ENCODE results near the gene UBE2K.
"Not testable (repeated sequence)": the region's sequence is repeated elsewhere in the genome, so short reads cannot be mapped to it uniquely, and the experiment has no call there.

The UBE2K gene, protein sequence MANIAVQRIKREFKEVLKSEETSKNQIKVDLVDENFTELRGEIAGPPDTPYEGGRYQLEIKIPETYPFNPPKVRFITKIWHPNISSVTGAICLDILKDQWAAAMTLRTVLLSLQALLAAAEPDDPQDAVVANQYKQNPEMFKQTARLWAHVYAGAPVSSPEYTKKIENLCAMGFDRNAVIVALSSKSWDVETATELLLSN

DNA sequence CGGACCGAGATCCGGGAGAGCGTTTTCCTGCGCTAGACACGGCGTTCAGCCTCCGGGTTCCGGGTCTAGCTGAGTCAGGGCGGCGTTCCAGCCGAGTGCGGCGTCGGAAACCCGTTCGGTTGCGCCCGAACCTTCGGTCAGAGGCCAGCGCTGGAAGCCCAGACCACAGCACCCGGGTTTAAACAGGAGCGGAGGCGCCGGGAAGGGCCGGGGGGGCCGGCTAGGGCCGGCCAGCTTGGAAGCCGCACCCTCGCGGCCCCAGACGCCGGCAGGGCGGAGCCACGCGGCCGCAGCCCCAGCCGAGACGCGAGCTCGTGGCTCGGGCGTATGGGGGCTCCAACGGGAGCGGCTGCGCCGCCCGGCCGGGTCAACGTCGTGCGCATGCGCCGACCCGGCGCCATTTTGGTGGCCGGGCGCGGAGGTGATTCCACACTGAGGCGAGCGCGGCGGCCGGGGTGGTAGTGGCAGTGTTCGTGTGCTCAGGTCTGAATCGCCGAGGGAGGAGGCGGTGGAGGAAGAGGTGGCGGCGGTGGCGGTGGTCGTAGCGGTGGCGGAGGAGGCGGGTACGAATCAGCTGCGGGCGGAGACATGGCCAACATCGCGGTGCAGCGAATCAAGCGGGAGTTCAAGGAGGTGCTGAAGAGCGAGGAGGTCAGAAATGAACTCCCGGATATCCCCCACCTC is at the start of gene UBE2K:
UBE2K (plus strand) TSS at position 397 of the 684 bp plus-strand sequence; CDS start at position 589, 192 bp downstream.
- DNase-seq (peak; percentile 94), ATAC-seq (peak; percentile 95)

DNA sequence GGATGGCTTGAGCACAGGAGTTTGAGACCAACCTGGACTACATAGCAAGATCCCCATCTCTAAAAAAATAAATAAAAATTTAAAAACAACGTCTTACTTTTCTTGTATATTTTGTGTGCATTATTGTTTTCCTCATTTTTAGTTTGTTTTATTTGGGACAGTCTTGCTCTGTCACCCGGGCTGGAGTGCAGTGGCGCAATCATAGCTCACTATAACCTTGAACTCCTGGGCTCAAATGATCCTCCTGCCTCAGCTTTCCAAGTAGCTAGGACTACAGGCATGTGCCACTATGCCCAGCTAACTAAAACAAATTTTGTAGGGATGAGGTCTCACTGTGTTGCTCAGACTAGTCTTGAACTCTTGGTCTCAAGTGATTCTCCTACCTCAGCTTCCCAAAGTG is 49.7 kb upstream of the UBE2K start:
- DNase-seq: no peak
- no peak for ATAC-seq

DNA sequence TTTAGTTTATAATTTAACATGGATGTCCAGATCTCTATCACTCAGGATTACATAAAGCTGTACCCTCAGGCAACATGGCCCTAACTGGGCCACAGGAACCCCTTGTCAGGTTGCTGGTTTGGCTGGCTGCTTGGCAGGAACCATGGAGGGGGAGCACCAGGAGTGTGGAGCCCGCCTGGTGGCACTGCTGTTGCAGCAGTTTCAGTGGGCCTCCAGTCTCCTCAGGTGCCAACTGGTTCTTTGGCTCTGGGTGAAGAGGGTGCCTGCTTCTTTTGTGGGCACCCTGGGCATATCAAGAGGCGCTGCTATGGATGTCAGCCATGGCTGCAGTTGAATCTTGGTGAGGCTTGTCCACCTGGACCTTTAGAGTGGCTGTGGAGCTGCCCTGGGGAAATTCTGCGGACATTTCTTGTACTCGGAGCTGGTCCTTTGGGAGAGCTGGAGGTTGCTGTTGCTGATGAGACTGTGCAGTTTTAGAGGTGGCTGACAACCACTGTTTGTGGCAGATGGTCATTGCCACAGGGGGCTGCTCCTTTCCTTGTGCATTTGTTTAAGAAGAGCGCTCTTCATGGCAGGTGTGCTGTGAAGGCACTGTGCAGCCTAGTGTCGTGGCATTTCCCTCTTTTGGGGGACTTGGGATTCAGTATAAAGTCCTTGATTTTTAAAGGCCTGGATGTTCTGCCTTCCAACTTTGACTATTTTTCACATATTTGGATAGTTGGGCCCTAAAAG is 48.9 kb upstream of the UBE2K start:
- no peak for DNase-seq

DNA sequence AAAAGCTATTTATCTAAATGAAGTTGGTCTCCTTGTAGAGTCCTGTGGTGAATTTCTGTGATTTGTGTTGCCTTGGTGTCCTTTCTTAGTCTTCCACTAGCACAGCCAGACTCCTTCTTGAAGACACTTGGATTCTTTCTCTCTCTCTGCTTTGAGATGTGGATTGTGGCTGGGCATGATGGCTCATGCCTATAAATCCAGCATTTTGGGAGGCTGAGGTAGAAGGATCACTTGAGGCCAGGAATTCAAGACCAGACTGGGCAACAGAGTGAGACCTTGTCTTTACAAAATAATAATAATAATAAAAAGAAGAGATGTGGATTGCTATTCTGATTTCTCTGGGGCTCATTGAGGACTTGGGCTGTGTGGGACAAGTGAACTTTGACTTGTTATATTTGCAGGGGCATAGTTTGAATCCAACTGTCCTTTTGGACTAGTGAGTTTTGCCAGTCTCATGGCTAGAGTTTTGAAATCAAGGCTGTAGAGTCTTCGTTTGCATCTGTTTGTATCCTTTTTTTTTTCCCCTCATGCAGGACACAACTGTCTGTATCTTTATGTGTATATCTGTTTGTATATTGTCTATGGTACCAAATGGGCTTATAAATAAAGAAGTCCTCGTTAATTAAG is 48.2 kb upstream of the UBE2K start:
- ATAC-seq (no peak), DNase-seq (no peak)

More for the DNA sequence above, 48.9 kb upstream of the UBE2K start:
- ATAC-seq: no peak

DNA sequence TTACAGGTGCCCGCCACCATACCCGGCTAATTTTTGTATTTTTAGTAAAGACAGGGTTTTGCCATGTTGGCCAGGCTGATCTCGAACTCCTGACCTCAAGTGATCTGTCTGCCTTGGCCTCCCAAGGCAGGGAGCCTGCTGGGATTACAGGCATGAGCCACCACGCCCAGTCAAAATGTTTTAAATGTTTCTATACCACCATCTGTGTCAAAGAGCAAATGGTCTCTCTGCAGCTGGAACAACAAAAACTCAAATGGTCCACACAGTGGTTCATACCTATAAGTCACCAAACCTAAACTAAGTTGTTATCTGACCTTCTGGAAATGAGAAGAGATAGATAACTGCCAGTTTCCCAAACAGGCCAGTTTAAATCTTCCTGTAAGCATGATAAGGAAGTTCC is 46.4 kb upstream of the UBE2K start:
- ATAC-seq, DNase-seq: not testable (repeated sequence)

DNA sequence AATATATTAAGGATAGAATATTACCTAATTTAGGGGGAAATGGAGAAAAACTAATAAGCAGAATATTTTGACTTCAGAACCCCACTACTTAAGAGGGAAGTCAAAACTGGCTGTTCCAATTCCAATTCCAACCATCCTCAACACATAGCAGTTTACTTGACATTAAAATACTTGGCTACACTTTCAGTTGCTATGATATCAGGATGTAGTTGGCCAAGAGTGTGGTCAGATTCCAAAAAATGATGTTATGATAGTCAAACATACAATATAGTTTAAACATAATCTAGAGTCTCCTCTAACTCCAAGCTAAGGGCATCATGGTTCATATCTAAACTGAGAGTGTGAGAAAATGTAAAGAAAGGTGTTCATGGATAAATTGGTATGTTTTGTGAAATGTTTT is 42.7 kb upstream of the UBE2K start:
- no peak for ATAC-seq

DNA sequence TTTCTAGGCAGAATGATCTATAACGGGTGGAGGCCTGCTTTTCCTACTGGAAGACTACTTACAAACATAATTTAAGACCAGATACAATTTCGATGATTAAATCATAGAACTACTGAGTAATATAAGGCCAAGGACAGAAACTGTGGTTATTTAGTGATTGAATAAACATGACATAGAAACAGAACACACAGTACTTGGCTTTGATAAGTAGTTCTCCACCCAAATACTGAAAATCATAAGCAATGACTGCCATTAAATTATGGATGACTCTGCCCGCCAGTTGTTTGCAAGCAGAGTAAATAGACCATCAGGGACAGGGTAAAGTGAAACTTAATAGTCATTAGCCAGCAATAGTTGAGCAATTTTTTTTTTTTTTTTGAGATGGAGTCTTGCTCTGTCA is 42.1 kb upstream of the UBE2K start:
- no peak for DNase-seq
- ATAC-seq: no peak

More for the DNA sequence above, 42.7 kb upstream of the UBE2K start:
- DNase-seq: no peak

DNA sequence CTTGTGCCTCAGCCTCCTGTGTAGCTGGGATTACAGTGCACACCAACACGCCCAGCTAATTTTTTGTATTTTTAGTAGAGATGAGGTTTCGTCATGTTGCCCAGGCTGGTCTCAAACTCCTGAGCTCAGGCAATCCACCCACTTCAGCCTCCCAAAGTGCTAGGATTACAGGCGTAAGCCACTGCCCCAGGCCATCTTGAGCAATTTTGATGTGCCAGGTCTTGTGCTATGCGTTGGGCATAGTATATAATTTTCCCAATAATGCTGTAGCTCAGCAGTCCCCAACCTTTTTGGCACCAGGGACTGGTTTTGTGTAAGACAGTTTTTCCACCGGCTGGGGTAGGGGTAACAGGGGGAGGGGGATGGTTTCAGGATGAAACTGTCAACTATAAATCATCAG is 41.3 kb upstream of the UBE2K start:
- not testable (repeated sequence) for ATAC-seq, DNase-seq

DNA sequence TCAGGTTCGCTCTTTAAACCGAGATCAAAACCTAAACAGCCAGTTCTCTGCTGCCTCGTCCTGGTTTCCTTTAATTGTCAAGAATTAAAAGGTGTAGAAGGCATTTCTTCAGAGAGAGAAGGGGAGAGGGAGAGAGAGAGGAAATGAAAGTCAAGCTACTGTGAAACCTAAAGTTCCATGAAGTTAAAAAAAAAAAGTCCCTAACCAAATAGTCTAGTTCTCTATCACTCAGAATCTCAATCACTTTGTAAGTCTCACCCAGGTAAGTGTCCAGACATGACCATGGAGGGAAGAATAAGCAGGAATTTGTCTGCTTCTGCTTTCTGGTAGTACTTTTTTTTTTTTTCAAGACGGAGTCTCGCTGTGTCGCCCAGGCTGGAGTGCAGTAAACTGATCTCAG is 40.5 kb upstream of the UBE2K start:
- ATAC-seq: peak; percentile 14

DNA sequence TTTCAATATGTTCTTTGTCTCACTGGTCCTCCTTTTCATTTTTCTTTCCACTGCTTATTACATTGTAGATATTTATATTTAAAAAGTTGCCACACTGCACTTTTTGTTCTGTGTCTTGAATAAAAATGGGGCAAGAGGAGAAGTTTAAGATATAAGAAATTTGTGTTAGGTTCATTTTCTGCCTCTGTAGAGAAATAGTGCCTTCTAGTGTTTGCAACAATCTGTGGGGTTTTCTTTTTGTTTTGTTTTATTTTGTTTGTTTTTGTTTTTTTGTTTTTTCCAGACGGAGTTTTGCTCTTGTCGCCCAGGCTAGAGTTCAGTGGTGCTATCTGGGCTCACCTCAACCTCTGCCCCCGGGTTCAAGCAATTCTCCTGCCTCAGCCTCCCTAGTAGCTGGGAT is 39.2 kb upstream of the UBE2K start:
- DNase-seq (no peak), ATAC-seq (no peak)

More for the DNA sequence above, 40.5 kb upstream of the UBE2K start:
- no peak for DNase-seq

DNA sequence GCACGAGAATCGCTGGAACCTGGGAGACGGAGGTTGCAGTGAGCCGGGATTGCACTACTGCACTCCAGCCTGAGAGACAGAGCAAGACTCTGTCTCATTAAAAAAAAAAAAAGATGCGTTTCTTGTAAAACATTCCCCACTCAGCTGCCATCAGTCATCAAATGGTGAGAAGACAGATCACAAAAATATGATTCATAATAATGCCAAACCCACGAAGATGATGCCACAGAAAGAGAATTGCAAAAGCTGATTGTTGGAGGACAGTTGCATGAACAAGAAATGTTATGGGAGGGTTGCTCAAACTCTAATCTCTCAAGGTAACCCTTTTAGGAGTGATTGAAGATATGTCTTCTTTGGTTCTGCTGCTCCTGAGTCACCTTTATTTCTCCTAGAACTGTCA is 37.9 kb upstream of the UBE2K start:
- ATAC-seq (no peak), DNase-seq (no peak)

DNA sequence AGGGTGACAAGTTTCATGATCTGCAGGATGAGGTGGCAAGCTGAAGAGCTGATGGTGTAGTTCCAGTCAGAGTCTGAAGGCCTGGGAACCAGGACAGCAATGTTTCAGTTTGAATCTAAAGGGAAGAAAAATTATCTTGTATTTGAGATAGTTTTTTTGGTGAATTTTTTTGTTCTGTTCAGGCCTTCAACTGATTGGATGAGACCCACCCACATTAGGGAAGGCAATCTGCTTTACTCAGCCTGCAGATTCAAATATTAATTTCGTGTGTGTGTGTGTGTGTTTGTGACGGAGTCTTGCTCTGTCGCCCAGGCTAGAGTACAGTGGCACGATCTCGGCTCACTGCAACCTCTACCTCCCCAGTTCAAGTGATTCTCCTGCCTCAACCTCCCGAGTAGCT is 37.2 kb upstream of the UBE2K start:
- DNase-seq (no peak), ATAC-seq (no peak)

DNA sequence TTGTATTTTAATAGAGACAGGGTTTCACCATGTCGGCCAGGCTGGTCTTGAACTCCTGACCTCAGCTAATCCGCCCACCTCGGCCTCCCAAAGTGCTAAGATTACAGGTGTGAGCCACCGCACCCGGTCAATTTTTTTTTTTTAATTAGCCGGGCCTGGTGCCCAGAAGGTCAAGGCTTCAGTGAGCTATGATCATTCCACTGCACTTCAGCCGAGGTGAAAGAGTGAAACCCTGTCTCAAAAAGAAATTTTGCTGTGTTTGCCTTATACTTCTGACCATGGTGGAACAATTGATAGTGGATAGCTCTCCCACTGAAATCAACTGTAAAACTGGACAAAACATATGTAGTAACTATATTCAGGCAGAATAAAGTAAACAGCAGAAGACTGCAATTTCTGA is 35.3 kb upstream of the UBE2K start:
- no peak for ATAC-seq

DNA sequence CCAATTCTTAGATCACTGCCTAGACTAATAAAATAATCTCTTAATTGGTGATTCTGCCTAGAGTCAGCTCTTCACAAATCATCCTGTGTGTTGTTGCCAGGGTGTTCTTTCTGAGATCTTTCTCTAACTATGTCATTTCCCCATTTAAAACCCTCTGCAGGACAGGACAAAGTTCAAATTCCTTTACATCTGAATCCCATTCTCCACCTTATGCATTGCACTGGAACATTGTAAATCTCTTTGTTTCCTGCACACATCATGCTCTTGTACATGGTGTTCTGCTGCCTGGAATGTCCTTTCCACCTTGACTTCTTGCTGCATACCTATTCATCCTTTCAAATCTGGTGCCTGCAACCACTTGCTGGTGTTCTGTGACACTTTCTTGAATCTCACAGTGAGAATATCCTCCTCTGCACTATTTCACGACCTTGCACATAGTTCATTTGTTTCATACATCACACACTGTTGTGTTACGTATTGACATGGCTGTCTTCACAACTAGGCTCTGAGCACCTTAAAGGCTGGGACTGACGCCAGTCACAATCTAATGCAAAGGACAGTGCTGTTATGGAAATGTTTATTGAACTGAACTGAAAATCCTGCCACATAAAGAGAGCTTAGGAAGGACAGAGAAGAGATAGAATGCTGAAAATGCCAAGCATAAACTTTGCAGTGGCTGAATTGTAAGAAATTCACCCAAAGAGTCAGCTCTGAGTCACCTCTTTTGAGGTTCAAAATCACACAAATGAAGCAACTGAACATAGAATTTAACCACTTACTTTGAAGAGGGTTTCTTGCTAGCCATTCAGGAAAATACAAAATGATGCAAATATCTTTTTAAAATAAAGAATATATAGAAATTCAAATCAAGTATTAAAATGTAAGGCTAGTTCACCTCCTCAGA is 32.9 kb upstream of the UBE2K start:
- ATAC-seq (no peak), DNase-seq (no peak)

More for the DNA sequence above, 35.3 kb upstream of the UBE2K start:
- DNase-seq: no peak

DNA sequence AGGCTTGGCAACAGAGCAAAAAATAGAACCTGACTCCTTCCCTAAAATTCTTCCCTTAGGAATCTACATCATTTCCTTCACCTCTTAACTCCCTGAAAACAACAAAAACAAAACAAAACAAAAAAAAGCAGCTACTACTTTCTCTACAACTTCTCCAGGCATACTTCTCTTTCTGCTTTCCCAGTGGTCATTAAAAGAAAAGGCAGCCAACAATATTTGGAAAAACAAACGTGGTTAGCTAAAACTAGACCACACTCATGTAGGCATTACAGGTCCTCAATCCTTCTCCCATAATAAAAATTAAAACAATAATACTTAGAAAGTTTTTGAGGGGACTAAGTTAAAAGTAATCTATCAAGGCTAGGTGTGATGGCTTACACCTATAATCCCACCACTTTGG is 30.2 kb upstream of the UBE2K start:
- DNase-seq (no peak), ATAC-seq (no peak)

DNA sequence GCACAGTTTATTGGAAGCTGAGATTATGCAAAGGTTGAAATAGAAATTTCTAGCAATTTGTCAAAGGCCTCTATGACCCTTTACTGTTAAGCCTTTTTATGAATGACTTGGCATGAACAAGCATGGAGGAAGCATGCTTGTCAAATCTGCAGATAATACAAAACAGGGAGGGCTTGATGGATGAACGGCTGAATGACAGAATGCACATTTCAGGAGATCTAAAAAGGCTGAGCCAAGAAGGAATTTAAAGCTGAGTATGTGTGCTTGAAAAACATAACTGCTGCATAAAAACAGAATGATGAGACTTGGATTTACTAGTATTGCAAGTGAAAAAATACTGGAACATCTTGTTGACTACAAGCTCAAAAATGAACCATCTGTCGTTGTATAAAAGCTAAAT is 29.0 kb upstream of the UBE2K start:
- DNase-seq (no peak), ATAC-seq (no peak)

DNA sequence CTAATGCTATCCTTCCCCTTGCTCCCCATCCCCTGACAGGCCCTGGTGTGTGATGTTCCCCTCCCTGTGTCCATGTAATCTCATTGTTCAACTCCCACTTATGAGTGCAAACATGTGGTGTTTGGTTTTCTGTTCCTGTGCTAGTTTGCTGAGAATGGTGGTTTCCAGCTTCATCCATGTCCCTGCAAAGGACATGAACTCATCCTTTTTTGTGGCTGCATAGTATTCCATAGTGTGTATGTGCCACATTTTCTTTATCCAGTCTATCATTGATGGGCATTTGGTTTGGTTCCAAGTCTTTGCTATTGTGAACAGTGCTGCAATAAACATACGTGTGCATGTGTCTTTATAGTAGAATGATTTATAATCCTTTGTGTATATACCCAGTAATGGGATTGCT is 27.6 kb upstream of the UBE2K start:
- ATAC-seq, DNase-seq: not testable (repeated sequence)

DNA sequence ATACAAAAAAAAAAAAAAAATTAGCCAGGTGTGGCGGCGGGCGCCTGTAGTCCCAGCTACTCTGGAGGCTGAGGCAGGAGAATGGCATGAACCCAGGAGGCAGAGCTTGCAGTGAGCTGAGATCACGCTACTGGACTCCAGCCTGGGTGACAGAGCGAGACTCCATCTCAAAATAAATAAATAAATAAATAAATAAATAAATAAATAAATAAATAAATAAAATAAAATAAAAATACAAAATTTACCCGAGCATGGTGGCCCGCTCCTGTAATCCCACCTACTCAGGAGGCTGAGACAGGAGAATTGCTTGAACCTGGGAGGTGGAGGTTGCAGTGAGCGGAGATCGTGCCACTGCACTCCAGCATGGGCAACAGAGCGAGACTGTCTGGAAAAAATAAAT is 22.3 kb upstream of the UBE2K start:
- ATAC-seq, DNase-seq: not testable (repeated sequence)

DNA sequence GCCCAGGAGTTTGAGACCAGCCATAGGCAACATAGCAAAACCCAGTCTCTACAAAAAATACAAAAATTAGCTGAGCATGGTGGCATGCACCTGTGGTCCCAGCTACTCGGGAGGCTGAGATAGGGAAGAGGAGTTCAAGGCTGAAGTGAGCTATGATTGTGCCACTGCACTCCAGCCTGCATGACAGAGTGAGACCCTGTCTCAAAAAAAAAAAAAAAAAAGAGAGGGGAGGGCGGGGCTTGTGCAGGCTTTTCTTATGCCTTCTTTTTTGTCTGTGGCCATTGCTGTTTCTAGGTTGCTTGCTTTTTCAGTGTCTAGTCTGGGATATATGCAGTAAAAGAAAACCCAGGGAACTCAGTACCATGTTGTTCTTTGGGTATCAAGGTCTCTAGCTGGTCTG is 16.9 kb upstream of the UBE2K start:
- DNase-seq, ATAC-seq: not testable (repeated sequence)

DNA sequence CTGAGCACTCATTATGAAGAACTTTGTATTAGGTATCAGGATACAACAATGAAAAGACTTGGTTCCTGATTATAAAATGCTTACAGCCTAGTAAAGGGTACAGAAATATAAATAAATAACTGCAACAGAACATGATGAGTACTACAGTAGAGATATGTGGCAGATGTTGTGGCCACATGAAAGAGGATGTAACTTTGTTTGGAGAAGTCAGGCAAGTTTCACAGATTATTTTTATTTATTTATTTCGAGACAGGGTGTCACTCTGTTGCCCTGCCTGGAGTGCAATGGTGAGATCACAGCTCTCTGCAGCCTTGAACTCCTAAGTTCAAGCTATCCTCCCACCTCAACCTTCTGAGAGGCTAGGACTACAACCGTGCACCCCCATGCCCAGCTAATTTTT is 15.8 kb upstream of the UBE2K start:
- no peak for DNase-seq
- ATAC-seq: no peak

DNA sequence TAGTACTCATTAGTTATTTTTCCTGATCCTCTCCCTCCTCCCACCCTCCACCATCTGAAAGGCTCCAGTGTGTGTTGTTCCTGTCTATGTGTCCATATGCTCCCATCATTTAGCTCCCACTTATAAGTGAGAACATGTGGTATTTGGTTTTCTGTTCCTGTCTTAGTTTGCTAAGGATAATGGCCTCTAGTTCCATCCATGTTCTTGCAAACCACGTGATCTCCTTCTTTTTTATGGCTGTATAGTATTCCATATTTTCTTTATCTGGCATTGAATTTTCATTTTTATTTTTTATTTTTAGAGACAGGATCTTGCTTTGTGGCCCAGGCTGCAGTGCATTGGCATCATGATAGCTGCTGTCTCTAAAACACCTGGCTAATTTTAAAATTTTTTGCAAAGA is 11.9 kb upstream of the UBE2K start:
- DNase-seq: no peak

DNA sequence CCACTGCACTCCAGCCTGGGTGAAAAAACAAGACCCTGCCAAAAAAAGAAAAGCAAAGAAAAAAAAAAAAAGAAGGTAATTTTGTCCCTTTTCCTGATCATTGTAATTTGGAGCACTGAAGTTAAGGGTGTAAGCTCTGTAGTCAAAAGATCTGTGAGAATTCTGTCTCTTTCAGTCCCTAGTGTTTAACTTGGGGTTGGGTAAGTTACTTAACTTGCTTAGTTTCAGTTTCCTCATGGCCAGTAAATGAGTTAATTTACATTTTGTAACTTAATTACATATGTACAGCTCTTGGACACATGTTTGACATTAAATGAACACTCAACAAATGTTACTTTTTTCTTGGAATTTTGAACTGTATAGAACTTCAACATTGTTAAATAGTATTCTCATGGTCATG is 10.9 kb upstream of the UBE2K start:
- no peak for ATAC-seq

More for the DNA sequence above, 11.9 kb upstream of the UBE2K start:
- ATAC-seq: no peak

More for the DNA sequence above, 10.9 kb upstream of the UBE2K start:
- DNase-seq: no peak

Data from stimulated activated naive CD8-positive, alpha-beta T cell treated with anti-CD3 and anti-CD28 coated beads, Interleukin-15, Interleukin-2, amounts not matched to agents 100 U/mL and 50 U/mL, for 24 hours (primary cell).